DOHH2 (cell line): Measurements from ENCODE around the gene SLCO3A1.

ENCODE experiments used
- H3F3A ChIP-seq: fragments of 200-600 bp; sonication (generic), shearing (Covaris generic); 2 replicates; pipeline ENCODE4 v1.6.0; 2016; ENCODE audit warnings: antibody characterized with exemption, mild to moderate bottlenecking; ENCODE audit not compliant: control insufficient read depth, insufficient read depth
- H3K27ac ChIP-seq: fragments of 200-600 bp; sonication (generic); 2 replicates; pipeline ENCODE4 v1.5.1; 2014; ENCODE audit warnings: low read depth, mild to moderate bottlenecking, low read length, moderate library complexity
- H3K27me3 ChIP-seq: fragments of 200-600 bp; sonication (generic); 2 replicates; pipeline ENCODE4 v1.6.1; 2014; ENCODE audit warnings: mild to moderate bottlenecking, low read length, mixed read lengths; ENCODE audit not compliant: control insufficient read depth
- H3K36me3 ChIP-seq: fragments of 200-600 bp; sonication (generic); 2 replicates; pipeline ENCODE4 v1.6.1; 2014; ENCODE audit warnings: mild to moderate bottlenecking, low read length, moderate library complexity, mixed read lengths; ENCODE audit not compliant: control insufficient read depth
- H3K4me1 ChIP-seq: fragments of 200-600 bp; sonication (generic); 2 replicates; pipeline ENCODE4 v1.6.1; 2014; ENCODE audit warnings: mild to moderate bottlenecking, low read length, mixed read lengths; ENCODE audit not compliant: control insufficient read depth
- H3K4me2 ChIP-seq: fragments of 200-600 bp; sonication (generic); 2 replicates; pipeline ENCODE4 v1.6.0; 2014; ENCODE audit warnings: mild to moderate bottlenecking, low read length, moderate library complexity
- H3K4me3 ChIP-seq: fragments of 200-600 bp; sonication (generic); 2 replicates; pipeline ENCODE4 v1.5.1; 2014; ENCODE audit warnings: mild to moderate bottlenecking, low read length, mixed read lengths
- H3K79me2 ChIP-seq: fragments of 200-600 bp; sonication (generic); 2 replicates; pipeline ENCODE4 v1.6.1; 2014; ENCODE audit warnings: mild to moderate bottlenecking, low read length, mixed read lengths; ENCODE audit not compliant: control insufficient read depth
- H3K9me2 ChIP-seq: fragments of 200-600 bp; sonication (generic); replicated peaks from 2 replicates; pipeline ENCODE4 v1.6.1; 2014; ENCODE audit warnings: mild to moderate bottlenecking, low read length, mixed read lengths; ENCODE audit not compliant: control insufficient read depth
- H3K9me3 ChIP-seq: fragments of 200-600 bp; sonication (generic); 2 replicates; pipeline ENCODE4 v1.6.1; 2014; ENCODE audit warnings: antibody characterized with exemption, low read length, mixed read lengths; ENCODE audit not compliant: control insufficient read depth, insufficient read depth
- H4K20me1 ChIP-seq: fragments of 200-600 bp; sonication (generic); 2 replicates; pipeline ENCODE4 v1.6.0; 2014; ENCODE audit warnings: low read depth, mild to moderate bottlenecking, antibody characterized with exemption, low read length, moderate library complexity; ENCODE audit not compliant: control insufficient read depth, insufficient read depth
- EZH2phosphoT487 ChIP-seq: fragments of 200-600 bp; sonication (generic); IDR thresholded peaks from 2 replicates; pipeline ENCODE4 v1.6.1; 2017; ENCODE audit warnings: borderline replicate concordance, mild to moderate bottlenecking, antibody characterized with exemption, low read length, moderate library complexity, mixed read lengths
- TF ChIP-seq, protein P1 (sequence below): fragments of 200-600 bp; sonication (generic); IDR thresholded peaks from one replicate; pipeline ENCODE4 v1.5.1; 2014; ENCODE audit warnings: antibody characterized with exemption, mild to moderate bottlenecking, low read depth, low read length; ENCODE audit not compliant: poor library complexity, severe bottlenecking

SLCO3A1 gene

DNA sequence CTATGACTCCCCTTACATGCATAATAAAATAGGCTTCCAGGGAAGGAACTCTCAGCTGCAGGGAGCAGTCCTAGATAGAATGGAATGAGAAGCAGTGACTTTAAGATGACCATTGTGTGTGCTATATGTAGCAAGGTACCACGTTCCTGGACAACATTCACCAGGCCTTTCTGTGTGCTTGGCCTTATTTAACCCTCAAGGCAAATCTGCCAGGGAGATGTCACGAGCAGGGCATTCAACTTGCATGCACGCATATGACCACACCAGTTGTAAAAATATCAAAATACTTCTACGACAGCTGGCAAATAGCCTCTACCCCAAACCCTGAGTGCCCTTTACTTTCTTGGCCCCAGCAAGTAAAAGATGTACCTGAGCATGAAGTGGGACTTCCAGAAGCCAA lies 342.8 kb downstream of the SLCO3A1 start:
- TF ChIP-seq EZH2phosphoT487: no peak
- TF ChIP-seq, protein P1, sequence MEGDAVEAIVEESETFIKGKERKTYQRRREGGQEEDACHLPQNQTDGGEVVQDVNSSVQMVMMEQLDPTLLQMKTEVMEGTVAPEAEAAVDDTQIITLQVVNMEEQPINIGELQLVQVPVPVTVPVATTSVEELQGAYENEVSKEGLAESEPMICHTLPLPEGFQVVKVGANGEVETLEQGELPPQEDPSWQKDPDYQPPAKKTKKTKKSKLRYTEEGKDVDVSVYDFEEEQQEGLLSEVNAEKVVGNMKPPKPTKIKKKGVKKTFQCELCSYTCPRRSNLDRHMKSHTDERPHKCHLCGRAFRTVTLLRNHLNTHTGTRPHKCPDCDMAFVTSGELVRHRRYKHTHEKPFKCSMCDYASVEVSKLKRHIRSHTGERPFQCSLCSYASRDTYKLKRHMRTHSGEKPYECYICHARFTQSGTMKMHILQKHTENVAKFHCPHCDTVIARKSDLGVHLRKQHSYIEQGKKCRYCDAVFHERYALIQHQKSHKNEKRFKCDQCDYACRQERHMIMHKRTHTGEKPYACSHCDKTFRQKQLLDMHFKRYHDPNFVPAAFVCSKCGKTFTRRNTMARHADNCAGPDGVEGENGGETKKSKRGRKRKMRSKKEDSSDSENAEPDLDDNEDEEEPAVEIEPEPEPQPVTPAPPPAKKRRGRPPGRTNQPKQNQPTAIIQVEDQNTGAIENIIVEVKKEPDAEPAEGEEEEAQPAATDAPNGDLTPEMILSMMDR: no peak
- Histone ChIP-seq H4K20me1 (no peaks in the 10 kb centered on the region), H3K27ac (no peak overlapping the region), H3K4me3 (no peak overlapping the region), H3K36me3 (no peaks in the 10 kb centered on the region), H3K27me3 (no peaks in the 10 kb centered on the region), H3K9me3 (no peaks in the 10 kb centered on the region), H3F3A (no peaks in the 10 kb centered on the region), H3K9me2 (no peaks in the 10 kb centered on the region), H3K79me2 (no peaks in the 10 kb centered on the region), H3K4me2 (no peak overlapping the region), H3K4me1 (no peaks in the 10 kb centered on the region)

DNA sequence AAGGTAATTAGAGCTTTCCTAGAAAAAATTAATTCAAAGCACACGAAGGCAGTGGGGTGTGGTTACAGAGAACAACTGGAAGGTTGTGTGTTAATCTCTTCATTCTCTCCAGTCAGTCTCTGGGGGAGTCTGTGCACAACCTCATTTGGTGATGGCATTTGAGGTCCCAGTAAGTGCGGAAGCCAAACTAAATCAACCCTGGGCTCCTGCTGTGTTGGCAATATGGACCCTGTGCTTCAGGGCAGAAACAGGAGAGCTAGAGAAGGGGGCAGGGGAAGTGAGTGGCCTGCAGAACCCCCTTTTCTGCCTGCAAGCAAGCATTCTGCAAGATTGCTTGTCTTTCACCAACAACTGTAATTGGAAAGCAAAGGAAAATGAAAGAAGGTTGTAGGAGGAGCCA lies 344.2 kb downstream of the SLCO3A1 start:
- no peaks in the 10 kb centered on the region for H3K9me3 ChIP-seq
- H3K4me2 ChIP-seq: no peak overlapping the region
- no peaks in the 10 kb centered on the region for H3K9me2 ChIP-seq
- no peaks in the 10 kb centered on the region for H3K36me3 ChIP-seq
- TF ChIP-seq, protein P1: no peak
- TF ChIP-seq EZH2phosphoT487: no peak
- H3K4me3 ChIP-seq: no peak overlapping the region
- H3K4me1 ChIP-seq: no peaks in the 10 kb centered on the region
- no peaks in the 10 kb centered on the region for H4K20me1 ChIP-seq
- no peaks in the 10 kb centered on the region for H3K79me2 ChIP-seq
- H3F3A ChIP-seq: no peaks in the 10 kb centered on the region
- H3K27ac ChIP-seq: no peak overlapping the region
- no peaks in the 10 kb centered on the region for H3K27me3 ChIP-seq

DNA sequence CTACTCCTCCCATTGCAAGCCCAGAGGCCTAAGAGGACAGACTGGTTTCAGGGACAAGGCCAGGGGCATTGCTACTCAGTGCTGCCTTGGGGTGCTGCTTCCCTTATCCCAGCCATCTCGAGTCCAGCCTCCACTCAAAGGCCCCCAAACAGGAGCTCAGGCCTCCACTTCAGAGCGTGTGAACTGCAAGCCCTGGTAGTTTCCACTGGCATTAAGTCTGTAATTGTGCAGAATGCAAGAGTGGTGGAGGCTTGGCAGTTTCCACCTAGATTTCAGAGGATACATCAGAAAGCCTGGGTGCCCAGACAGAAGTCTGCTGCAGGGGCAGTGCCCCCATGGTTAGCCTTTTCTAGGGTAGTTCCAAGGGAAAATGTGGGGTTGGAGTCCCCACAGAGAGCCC lies 347.4 kb downstream of the SLCO3A1 start:
- H3K27me3 ChIP-seq: no peaks in the 10 kb centered on the region
- TF ChIP-seq EZH2phosphoT487: no peak
- TF ChIP-seq, protein P1: no peak
- no peaks in the 10 kb centered on the region for H3K9me3 ChIP-seq
- no peak overlapping the region for H3K27ac ChIP-seq
- no peaks in the 10 kb centered on the region for H3K36me3 ChIP-seq
- H3K4me2 ChIP-seq: no peak overlapping the region
- H3K4me3 ChIP-seq: no peak overlapping the region
- no peaks in the 10 kb centered on the region for H4K20me1 ChIP-seq
- H3K9me2 ChIP-seq: no peaks in the 10 kb centered on the region
- H3F3A ChIP-seq: no peaks in the 10 kb centered on the region
- no peaks in the 10 kb centered on the region for H3K4me1 ChIP-seq
- H3K79me2 ChIP-seq: no peaks in the 10 kb centered on the region
